ENCODE measurements around the gene TMEM35B. TPM values are rescaled to one million over a fixed set of nuclear protein-coding genes. Genes with fewer than 3 reads are reported as not detected.
A peak's percentile ranks its signal among the peaks of the same experiment; 100 is the strongest.

The TMEM35B gene
- total RNA-seq, 4 donors from 2014 or later = 42.9 to 66.5 (median 62.2) TPM

DNA sequence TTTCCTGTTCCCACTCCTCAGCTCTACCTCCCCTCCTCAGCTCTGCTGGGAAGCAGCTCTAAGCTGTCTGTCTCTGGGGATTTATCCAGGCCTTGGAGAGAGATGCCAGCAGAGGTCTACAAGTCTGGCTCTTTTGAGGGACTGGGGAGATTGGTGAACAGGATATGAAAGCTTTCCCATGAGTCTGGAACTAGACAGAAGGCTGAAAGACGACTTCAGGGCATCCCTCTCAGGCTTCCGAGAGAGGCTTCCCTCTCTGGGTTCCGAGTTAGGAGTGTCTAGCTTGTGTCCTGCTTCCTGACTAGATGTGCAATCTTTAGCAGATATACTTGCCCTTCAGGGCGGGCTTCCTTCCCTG lies 733 bp downstream of the TMEM35B start:
- Histone ChIP-seq H3K9me3 (no peaks in the 10 kb centered on the region), H3K27ac (peak overlapping the region; percentile 74 to 98 (median 93)), H3K4me3 (peak overlapping the region; percentile 62 to 96 (median 72)), H3K36me3 (peaks cover 0 to 36% (median 0%) of the 10 kb centered on the region in 3 donors), H3K27me3 (no peaks in the 10 kb centered on the region), H3K4me1 (peaks cover 0 to 34% (median 14%) of the 10 kb centered on the region in 4 donors)
- TF ChIP-seq EP300 (IDR thresholded peaks at IDR 0.05) = no peak
- no peak for DNase-seq (ENCODE audit: low spot score in 2 of 2)
- WGBS, 2 donors = 0% methylated on average over 4 of the region's 4 CpGs

DNA sequence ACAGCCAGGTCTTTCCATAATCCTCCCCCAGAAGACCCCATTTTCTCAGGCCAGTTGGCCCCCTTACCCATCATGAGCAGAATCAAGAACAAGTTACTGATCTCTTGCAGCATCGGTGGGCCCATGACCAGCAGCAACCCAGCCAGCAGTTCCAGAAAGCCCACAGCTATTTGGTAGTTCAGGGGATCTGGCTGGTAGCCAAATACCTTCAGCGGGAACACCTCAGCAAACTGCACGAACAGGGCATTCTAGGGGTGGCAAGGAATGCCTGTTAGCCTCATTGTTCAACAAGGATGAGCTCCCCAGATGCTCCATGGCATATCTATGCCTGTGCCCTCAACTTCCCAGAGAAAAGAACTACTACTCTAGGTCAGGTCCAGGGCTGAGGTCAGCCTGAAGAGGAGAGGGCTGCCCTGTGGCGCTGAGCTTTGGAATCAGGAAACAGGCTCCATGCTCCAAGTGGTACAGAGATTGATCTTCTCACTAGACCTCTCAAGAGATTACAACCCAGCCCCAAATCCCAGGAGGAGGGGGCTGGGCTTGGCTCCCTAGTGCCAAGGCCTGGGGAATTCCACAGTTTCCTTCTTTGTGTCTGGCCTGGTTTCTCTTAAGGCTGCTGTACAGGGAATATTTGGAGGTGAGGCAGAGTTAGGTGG lies 1.3 kb downstream of the TMEM35B start:
- Histone ChIP-seq H3K27ac (peak overlapping the region; percentile 74 to 98 (median 93)), H3K36me3 (peaks cover 0 to 32% (median 0%) of the 10 kb centered on the region in 3 donors), H3K9me3 (no peaks in the 10 kb centered on the region), H3K27me3 (no peaks in the 10 kb centered on the region), H3K4me1 (peaks cover 0 to 34% (median 14%) of the 10 kb centered on the region in 4 donors), H3K4me3 (peak overlapping the region; percentile 62 to 96 (median 72))
- DNase-seq (ENCODE audit: low spot score in 2 of 2) = no peak
- TF ChIP-seq EP300 (IDR thresholded peaks at IDR 0.05) (no peak), POLR2A (IDR thresholded peaks at IDR 0.05) (no peak)
- TF ChIP-seq, protein P1, sequence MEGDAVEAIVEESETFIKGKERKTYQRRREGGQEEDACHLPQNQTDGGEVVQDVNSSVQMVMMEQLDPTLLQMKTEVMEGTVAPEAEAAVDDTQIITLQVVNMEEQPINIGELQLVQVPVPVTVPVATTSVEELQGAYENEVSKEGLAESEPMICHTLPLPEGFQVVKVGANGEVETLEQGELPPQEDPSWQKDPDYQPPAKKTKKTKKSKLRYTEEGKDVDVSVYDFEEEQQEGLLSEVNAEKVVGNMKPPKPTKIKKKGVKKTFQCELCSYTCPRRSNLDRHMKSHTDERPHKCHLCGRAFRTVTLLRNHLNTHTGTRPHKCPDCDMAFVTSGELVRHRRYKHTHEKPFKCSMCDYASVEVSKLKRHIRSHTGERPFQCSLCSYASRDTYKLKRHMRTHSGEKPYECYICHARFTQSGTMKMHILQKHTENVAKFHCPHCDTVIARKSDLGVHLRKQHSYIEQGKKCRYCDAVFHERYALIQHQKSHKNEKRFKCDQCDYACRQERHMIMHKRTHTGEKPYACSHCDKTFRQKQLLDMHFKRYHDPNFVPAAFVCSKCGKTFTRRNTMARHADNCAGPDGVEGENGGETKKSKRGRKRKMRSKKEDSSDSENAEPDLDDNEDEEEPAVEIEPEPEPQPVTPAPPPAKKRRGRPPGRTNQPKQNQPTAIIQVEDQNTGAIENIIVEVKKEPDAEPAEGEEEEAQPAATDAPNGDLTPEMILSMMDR (IDR thresholded peaks at IDR 0.05) = no peak
- WGBS, 2 donors = 65 to 69% methylated on average over 4 of the region's 4 CpGs

DNA sequence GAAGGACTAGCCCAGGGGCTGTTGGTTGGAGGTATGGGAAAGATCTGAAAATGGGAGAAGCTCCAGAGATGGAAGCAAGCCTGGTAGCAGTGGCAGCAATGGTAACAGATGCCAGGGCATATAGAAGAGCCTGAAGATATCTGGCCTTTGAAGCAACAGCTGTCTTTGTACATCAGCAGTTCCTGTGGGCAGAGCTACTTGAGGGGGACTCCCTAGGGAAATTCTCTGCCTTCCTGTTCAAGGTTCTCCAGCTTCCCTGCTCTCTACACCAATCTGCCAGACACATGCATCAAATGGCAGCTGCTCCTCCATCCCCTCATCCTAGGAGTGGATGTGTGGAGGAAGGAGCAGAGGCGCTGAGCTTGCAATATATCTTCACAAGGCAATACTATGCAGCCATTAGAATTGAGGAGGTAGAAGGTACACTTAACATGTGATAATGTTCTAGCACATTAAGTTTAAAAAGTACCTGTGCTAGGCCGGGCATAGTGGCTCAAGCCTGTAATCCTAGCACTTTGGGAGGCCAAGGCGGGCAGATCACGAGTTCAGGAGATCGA lies 2.2 kb downstream of the TMEM35B start:
- no peak overlapping the region for H3K27ac ChIP-seq
- no peak overlapping the region for H3K4me3 ChIP-seq
- no peak for DNase-seq (ENCODE audit: low spot score in 2 of 2)
- peaks cover 0 to 31% (median 0%) of the 10 kb centered on the region in 3 donors for H3K36me3 ChIP-seq
- H3K27me3 ChIP-seq = no peaks in the 10 kb centered on the region
- H3K9me3 ChIP-seq = no peaks in the 10 kb centered on the region
- TF ChIP-seq, protein P1 (IDR thresholded peaks at IDR 0.05) = no peak
- TF ChIP-seq POLR2A (IDR thresholded peaks at IDR 0.05) (no peak), EP300 (IDR thresholded peaks at IDR 0.05) (no peak)
- 91 to 96% methylated on average over 5 of the region's 5 CpGs for WGBS, 2 donors
- peaks cover 0 to 34% (median 14%) of the 10 kb centered on the region in 4 donors for H3K4me1 ChIP-seq

DNA sequence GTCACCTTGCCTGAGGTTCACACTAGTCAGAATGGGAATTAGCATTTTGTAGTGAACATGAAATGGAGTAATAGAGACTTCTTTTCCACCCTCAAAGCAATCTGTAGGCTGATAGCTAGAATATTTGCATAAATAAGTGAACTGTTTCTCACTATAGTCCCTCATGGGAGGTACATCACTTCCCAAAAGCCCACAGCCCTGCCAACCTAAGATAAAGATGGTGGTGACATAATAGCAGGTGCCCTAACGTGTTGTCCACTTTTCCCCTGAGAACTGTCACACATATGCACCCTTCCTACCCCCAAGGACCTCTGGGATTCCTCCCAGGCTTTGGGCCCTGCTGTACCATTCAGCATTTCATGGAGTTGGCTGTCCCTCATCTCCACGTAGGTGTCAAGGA lies 4.4 kb downstream of the TMEM35B start:
- no peaks in the 10 kb centered on the region for H3K27me3 ChIP-seq
- no peak for TF ChIP-seq POLR2A (IDR thresholded peaks at IDR 0.05)
- DNase-seq (ENCODE audit: low spot score in 2 of 2) = no peak
- peaks cover 0 to 45% (median 0%) of the 10 kb centered on the region in 3 donors for H3K36me3 ChIP-seq
- H3K27ac ChIP-seq = no peak overlapping the region
- no peaks in the 10 kb centered on the region for H3K9me3 ChIP-seq
- H3K4me3 ChIP-seq = no peak overlapping the region
- WGBS, 2 donors = 71 to 78% methylated on average over 2 of the region's 2 CpGs
- H3K4me1 ChIP-seq = peaks cover 0 to 23% (median 11%) of the 10 kb centered on the region in 4 donors

DNA sequence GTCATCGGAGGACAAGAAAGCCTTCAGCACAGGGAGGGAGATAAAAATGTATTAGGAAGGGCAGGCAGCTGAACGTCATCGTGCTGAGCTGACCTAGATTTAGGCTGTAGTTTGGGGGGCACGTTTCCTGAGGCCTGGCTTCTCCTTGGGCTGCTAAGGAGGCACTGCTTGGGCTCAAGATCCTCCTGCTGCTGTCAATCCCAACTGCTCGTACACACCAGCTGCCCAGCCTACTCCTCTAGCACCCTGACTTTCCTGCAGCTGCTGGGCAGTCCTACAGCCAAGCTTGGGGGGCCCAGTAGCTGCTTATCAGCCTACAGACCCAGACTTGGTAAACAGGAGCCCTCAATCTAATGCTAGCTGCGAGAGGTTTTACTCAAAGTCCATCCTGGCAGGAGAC lies 6.2 kb downstream of the TMEM35B start:
- WGBS, 2 donors = 56 to 69% methylated on average over 6 of the region's 6 CpGs
- TF ChIP-seq POLR2A (IDR thresholded peaks at IDR 0.05) (no peak), EP300 (IDR thresholded peaks at IDR 0.05) (no peak)
- TF ChIP-seq, protein P1 (IDR thresholded peaks at IDR 0.05) = no peak
- no peak overlapping the region for H3K4me3 ChIP-seq
- peaks cover 0 to 45% (median 0%) of the 10 kb centered on the region in 3 donors for H3K36me3 ChIP-seq
- H3K4me1 ChIP-seq = peaks cover 0 to 16% (median 6%) of the 10 kb centered on the region in 4 donors
- no peak for DNase-seq (ENCODE audit: low spot score in 2 of 2)
- no peaks in the 10 kb centered on the region for H3K27me3 ChIP-seq
- H3K27ac ChIP-seq = no peak overlapping the region
- no peaks in the 10 kb centered on the region for H3K9me3 ChIP-seq

DNA sequence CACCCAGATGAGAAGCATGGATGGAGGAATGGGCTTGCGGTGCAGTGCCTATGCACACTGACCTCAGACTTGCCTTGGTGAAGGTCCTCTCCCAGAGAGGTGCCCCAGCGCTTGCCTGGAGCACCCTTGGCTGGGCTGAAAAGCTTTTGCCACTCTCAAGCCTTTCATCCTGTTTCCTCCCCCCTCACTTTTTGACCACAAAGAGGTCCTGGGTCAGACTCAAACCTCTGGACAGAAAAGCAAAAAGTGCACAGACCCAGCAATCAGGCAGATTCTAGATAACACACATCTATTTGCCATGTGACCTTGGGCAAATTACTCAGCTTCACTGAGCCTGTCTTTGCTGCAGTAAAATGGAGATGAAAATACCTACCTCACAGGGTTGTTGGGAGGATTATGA lies 7.3 kb downstream of the TMEM35B start:
- TF ChIP-seq, protein P1 (IDR thresholded peaks at IDR 0.05) = no peak
- TF ChIP-seq EP300 (IDR thresholded peaks at IDR 0.05) = no peak
- no peak for TF ChIP-seq POLR2A (IDR thresholded peaks at IDR 0.05)

More for the DNA sequence above, 7.3 kb downstream of the TMEM35B start:
- WGBS, 2 donors = 94 to 100% methylated on average over 1 to 2 of the region's 2 CpGs
- H3K4me3 ChIP-seq = no peak overlapping the region
- peaks cover 0 to 5% (median 0%) of the 10 kb centered on the region in 4 donors for H3K4me1 ChIP-seq
- DNase-seq (ENCODE audit: low spot score in 2 of 2) = no peak
- H3K27me3 ChIP-seq = no peaks in the 10 kb centered on the region
- H3K9me3 ChIP-seq = no peaks in the 10 kb centered on the region
- no peak overlapping the region for H3K27ac ChIP-seq
- peaks cover 0 to 45% (median 0%) of the 10 kb centered on the region in 3 donors for H3K36me3 ChIP-seq

Measured in tibial nerve (tissue), 4 donors.